H1 (cell line): ENCODE data around the gene DMBX1.

Experiments used
- EZH2 ChIP-seq: fragments of 200-600 bp; sonication (generic); IDR thresholded peaks from 2 replicates; pipeline ENCODE4 v1.7.1; 2012; ENCODE audit warnings: low read depth, mild to moderate bottlenecking, moderate library complexity, low read length, inconsistent platforms; ENCODE audit not compliant: severe bottlenecking
- TF ChIP-seq, protein P1 (sequence below), 3 experiments: IDR thresholded peaks; 1 replicate in 2 of 3; 2 replicates in 1 of 3; pipeline versions ENCODE4 v1.5.1 to v1.6.1; 2011; ENCODE audit warnings: low read length in 3 of 3, mild to moderate bottlenecking in 3 of 3, inconsistent platforms in 2 of 3, low read depth in 1 of 3, moderate library complexity in 1 of 3; ENCODE audit not compliant: insufficient read depth in 1 of 3; ENCODE audit errors: control extremely low read depth in 1 of 3

DNA sequence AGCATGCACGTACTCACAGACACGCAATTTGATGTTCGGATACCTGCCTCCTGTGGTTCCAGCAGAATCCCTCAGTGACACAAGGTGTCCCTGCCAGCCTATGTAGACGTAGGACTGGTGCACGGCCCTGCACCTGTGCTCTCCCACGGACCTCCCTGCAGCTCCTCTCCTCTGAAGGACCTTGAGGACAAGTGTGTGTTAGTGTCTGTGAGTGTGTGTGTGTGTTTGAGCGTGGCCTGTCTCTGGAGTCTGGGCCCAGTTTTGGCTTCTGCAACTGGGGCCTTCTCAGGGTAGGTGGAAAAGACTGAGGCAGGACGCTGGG is 22.5 kb upstream of the DMBX1 start:
- TF ChIP-seq, protein P1, sequence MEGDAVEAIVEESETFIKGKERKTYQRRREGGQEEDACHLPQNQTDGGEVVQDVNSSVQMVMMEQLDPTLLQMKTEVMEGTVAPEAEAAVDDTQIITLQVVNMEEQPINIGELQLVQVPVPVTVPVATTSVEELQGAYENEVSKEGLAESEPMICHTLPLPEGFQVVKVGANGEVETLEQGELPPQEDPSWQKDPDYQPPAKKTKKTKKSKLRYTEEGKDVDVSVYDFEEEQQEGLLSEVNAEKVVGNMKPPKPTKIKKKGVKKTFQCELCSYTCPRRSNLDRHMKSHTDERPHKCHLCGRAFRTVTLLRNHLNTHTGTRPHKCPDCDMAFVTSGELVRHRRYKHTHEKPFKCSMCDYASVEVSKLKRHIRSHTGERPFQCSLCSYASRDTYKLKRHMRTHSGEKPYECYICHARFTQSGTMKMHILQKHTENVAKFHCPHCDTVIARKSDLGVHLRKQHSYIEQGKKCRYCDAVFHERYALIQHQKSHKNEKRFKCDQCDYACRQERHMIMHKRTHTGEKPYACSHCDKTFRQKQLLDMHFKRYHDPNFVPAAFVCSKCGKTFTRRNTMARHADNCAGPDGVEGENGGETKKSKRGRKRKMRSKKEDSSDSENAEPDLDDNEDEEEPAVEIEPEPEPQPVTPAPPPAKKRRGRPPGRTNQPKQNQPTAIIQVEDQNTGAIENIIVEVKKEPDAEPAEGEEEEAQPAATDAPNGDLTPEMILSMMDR (IDR thresholded peaks at IDR 0.05; ENCODE audit: control extremely low read depth in 1 of 3, insufficient read depth in 1 of 3, low read depth in 1 of 3, low read length in 3 of 3): no peak
- peak; percentile 6 for TF ChIP-seq EZH2
